Stimulated activated CD4-positive, alpha-beta T cell treated with anti-CD3 and anti-CD28 coated beads, Interleukin-12 subunit alpha, Interleukin-12 subunit beta, amount 100 ng/mL, for 48 hours (primary cell): ENCODE results near the gene LLGL1.

Source experiments
- DNase-seq, 3 donors: peaks; one replicate each; pipeline ENCODE4 v3.0.0-alpha.2; 2020; ENCODE audit warnings: low read depth in 2 of 3, low spot score in 1 of 3

Gene LLGL1

DNA sequence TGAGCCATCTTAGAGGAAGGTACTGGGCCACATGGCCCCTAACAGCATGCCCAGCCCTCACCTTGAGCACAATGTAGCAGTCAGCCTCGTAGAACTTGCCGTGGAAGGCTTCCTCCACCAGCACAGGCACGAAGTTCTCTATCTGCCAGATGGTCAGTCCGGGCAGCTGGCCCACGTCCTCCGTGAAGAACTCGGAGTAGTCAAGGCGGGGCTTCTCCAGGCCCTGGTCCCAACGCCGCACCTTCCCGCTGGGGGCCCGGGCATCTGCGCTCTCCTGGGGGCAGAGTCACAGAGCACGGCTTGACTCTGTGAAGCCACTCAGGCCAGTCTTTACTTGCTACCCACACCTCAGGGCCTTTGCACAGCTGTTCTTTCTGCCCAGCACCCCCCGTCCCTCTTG, 25.8 kb downstream of the LLGL1 start:
- no peak for DNase-seq

DNA sequence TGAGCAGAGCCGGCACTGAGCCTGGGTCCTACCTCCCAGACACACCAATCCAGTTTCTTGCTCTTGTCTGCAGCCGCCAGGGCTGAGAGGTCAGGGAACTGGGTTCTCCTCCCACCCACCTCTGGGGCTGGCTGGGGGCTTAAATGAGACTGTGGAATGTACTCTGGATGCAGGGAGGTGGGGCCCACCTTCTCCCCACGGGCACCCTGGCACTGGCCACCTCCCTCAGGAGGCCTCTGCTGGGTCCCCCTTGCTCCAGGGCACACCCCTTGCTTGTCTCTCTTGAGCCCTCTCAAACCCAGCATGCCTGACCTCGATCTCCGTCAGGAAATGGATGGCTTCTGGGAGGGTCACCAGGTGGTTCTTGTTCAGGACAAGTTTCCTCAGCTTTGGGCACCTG, 26.7 kb downstream of the LLGL1 start:
- DNase-seq = no peak

- DNase-seq = no peak
These were observed 27.9 kb downstream of the LLGL1 start for GRCh38 chr17:18253187-18253884.

DNA sequence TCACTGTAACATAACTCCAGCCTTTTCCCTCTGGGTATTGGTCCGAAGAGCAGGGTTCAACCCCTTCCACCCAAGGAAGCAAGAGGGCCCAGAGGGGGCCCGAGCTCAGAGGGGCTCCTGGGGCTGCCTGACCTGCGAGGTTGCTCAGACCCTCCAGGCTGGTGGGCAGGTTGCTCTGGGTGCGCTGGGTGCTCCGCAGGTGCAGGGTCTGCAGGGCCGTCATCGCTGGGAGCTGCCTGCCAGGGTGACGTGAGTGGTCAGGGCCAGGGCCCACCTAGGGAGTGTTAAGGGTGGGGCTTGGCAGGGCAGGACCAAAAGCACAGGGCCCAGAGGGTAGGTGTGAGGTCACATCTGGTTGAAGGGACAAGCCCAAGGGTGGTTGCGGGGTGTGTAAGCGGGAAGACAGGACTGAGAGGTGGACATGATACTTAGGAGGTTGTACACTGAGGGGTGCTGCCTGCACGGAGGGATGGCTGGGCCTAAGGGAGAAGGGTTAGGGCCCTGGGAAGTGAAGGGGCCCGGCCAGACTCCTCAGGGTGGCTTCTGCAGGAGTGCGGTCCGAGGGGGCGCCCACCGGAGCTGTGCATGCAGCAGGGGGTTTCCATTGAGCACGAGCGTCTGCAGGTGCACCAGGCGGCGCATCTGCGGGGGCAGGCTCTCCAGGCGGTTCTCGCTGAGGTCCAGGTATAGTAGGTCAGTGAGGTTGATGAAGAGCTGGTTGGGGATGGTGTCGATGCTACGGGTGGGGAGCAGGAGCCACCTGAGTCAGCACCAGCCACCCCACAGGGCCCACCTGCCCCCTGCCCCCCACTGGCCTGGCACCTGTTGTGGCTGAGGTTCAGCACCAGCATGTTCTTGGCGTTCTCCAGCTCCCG, 28.7 kb downstream of the LLGL1 start:
- DNase-seq = no peak

DNA sequence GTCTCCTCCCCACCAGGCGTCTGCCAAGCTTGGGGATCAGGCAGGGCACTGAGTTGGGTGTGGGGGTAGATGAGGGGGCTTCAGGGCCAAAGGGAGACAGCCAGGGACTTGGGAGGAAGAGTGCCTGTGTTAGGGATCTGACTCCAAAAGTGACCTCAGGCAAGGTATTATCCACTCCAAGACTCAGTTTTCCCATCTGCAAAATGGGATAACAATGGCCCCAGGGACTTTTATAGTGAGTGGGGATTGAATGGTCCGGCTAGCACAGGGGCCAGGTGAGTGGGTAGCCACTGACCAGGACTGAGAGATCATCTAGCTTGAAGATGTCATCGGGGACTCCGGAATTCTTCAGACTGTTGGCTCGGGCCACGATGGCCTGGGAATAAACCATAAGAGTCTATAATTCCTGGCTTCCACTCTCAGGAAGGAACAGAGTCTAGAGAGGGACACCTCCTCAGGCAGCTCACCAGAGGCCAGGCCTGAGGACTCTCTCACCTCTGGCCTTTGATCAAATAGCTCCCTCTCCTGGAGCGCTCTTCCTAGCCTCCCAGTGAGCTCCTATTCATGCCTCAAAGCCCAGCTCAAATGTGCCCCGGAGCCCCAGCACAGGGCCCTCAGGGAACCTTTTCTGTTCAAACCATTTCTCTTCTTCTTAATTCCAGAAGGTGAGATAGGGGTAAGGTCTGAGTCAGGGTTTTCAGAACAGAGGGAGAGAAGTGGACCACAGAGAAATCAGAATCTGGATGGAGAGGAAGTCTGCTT, 29.6 kb downstream of the LLGL1 start:
- DNase-seq = no peak

GRCh38 chr17:18256351-18256750, 30.9 kb downstream of the LLGL1 start:
- DNase-seq = no peak

DNA sequence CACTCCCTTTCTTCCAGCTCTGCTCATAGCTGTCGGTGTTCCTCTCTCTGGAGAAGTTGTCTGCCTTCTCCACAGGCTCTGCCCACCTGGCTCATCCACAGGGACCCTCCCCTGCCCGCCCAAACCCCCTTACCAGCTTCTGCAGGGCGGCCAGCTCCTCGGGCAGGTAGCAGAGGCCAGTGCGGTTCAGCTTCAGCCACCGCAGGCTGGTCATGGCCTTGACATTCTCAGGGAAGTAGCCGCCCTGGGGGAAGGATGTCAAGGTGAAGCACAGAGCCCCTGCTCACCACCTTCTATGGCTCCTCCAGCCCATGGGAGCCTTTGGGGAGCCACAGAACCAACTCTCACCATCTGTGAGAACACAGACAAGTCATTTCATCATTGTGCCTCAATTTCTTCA, 31.3 kb downstream of the LLGL1 start:
- DNase-seq = no peak

DNA sequence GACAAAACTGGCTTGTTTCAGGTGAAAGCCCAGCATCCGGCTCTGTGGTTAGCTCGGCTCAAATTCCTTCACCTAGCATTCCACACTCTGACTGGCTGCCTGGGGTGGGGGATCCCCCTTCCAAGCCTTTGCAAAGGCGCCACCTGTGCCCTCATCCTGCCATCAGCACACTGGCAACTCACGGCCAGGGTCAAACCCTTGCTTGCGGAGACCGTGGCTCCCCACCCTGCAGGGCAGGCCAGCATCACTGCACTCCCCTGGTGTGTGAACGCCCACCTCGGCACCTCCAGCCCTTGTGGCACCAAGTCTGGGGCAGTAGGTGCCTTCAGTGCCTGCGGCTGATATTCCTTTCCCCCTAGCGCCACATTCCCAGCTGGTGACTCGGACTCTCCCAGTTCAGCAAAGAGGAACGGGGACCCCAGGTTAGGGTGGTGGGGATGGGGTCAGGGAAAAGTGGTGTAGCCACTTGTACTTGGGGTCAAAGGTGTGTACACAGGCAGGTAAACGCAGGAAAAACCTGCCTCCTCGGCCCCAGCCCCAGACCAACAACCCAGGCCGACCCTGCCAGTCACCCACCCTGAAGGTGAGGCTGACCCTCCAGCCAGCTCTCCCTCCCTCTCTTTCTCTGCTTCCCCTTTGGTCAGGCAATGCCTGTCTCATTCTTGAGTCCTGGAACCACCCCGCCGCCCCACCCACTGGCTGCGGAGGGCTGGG, 32.0 kb downstream of the LLGL1 start:
- DNase-seq = peak in 1 of 3 donors; percentile 30

GRCh38 chr17:18257982-18258355, 32.5 kb downstream of the LLGL1 start:
- peak; percentile 21 to 47 (median 25) for DNase-seq

- DNase-seq = peak; percentile 22 to 41 (median 34)
These were observed 33.1 kb downstream of the LLGL1 start, which contains the start of gene FLII for GRCh38 chr17:18258356-18259038. FLII (minus strand) TSS chr17:18258738; CDS start chr17:18258690, 48 bp downstream.

DNA sequence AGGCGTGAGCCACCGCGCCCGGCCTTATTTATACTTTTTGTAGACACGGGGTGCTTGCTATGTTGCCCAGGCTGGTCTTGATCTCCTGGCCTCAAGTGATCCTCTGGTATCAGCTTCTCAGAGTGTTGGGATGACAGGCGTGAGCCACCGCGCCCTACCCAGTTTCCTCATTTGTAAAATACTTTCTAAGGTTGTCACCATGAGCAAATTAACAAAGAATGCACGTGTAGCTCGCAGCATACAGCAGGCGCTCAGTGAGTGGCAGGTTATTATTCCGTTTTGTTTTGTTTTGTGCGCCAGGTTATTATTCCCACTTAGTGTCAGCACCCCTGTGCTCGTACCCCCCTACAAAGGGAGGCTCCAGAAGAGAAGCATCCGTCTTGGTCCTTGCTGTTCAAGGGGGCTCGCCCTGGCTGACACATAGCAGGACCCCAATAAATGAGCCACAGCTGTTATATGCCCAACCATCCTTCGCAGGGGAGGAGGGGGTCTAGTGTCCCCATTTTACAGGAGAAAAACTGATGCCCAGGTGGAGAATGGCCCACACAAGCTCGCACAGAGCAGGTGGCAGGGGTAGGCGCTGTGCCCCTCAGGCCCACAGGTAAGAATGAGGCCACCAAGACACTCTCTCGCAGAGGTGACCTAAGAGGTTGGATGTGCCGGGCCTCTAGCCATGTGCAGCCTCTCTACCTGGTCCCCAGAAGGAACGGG, 34.3 kb downstream of the LLGL1 start:
- no peak for DNase-seq

GRCh38 chr17:18260332-18261145, 35.1 kb downstream of the LLGL1 start, which contains the start of gene MIEF2:
MIEF2 (plus strand) TSS chr17:18260662; CDS start chr17:18262721, 2,059 bp downstream.
- peak; percentile 85 to 92 (median 89) for DNase-seq

GRCh38 chr17:18261146-18261515, 35.7 kb downstream of the LLGL1 start:
- peak; percentile 13 to 26 (median 25) for DNase-seq

DNA sequence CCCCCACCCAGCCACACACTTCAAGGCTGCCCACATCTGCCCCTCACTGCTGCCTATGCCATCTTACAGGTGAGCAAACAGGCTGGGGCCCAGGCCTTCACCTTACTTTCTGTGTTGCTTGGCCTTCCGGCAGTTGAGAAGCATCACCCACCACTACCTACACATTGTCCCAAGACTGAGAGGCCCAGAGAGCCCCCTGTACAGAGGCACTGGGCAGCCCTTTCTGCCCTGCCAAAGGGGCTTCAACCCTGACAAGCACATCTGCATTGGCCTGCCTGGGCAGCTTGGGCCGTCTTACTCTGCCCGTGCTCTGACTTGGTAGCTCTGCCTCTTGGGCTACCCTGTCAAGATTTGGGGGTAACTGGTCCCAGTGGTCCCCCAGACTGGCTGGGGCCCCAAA, 36.2 kb downstream of the LLGL1 start:
- no peak for DNase-seq

DNA sequence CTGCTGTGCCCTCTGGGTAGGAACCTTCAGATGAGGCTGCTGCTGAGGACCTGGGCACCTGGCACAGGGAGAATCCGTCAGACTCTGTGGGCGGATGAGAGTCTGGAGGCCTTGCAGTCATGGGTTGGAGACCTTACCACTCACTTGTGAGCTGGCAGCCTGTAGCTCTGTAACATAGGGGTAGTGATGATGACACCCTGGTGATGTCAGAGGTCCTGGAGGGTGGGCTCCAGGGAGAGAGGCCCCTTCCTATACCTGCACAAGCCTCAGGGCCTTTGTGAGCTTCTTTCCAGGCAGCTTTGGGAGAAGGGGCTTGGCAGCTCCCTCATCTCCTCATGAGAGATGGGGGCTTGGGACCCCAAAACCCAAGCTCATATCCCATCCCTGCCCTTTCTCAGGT, 36.7 kb downstream of the LLGL1 start:
- no peak for DNase-seq

GRCh38 chr17:18262641-18263040, 37.2 kb downstream of the LLGL1 start:
- DNase-seq = no peak

- DNase-seq = no peak
These were observed 38.6 kb downstream of the LLGL1 start for GRCh38 chr17:18263885-18264682.

DNA sequence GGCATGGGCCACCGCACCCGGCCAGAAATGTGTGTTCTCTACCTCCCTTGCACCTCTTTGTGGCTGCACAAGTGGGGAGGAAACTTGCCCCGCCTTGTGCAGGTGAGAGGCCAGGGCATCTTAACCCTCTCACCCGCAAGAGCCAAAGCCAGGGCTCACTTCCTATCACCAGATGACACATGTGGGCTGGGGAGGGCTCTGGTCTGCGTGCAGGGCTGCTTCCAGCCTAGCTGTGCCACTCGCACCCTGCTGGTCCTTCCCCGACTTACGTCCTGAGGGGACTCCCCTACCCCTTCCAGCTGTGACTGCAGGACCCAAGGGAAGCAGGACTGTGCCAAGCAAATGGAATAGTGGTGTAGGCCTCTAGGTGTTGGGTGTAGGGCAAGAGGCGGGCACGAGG, 41.9 kb downstream of the LLGL1 start:
- DNase-seq = no peak
